Neural progenitor cell (in vitro differentiated cells): ENCODE data around the gene RASGRF1.

Experiments
- CTCF ChIP-seq: fragments of 200-600 bp; sonication (generic); IDR thresholded peaks from 2 replicates; pipeline ENCODE4 v1.5.1; 2017; ENCODE audit warnings: antibody characterized with exemption, mild to moderate bottlenecking
- EZH2 ChIP-seq: fragments of 200-600 bp; sonication (generic); IDR thresholded peaks from 2 replicates; pipeline ENCODE4 v1.6.1; 2017; ENCODE audit warnings: antibody characterized with exemption, mild to moderate bottlenecking, moderate library complexity

GRCh38 chr15:79071901-79072300, 18.7 kb downstream of the RASGRF1 start:
- no peak for TF ChIP-seq EZH2
- no peak for TF ChIP-seq CTCF
